Keratinocyte (primary cell): ENCODE results near the gene KMT2B. TPM values are rescaled to one million over a fixed set of nuclear protein-coding genes. Genes with fewer than 3 reads are reported as not detected.
A peak's percentile ranks its signal among the peaks of the same experiment; 100 is the strongest.

Experiments used
- DNase-seq: peaks from one replicate; pipeline ENCODE4 v3.0.0-alpha.2; 2011; ENCODE audit warnings: low read depth, missing footprints, low spot score
- FAIRE-seq: peaks from 2 replicates; lab custom pipeline; 2011; peaks lifted over from hg19 to GRCh38; lab: Jason Lieb, UNC
- H2AFZ ChIP-seq: 2 replicates; pipeline ENCODE4 v1.6.0; 2012; ENCODE audit warnings: low read length, control low read depth, inconsistent platforms; ENCODE audit not compliant: control insufficient read depth
- H3K27ac ChIP-seq: 2 replicates; pipeline ENCODE4 v1.5.1; 2011; ENCODE audit warnings: low read length; ENCODE audit not compliant: control insufficient read depth, insufficient read depth
- H3K27me3 ChIP-seq: 3 replicates; pipeline ENCODE4 v1.6.0; 2011; ENCODE audit warnings: low read length; ENCODE audit not compliant: control insufficient read depth, insufficient read depth; ENCODE audit errors: extremely low read depth
- H3K36me3 ChIP-seq, 2 experiments: 2 replicates in 1 of 2; 3 replicates in 1 of 2; pipeline ENCODE4 v1.5.1; 2011; ENCODE audit warnings: low read length in 2 of 2, mild to moderate bottlenecking in 1 of 2; ENCODE audit not compliant: control insufficient read depth in 2 of 2, insufficient read depth in 2 of 2; ENCODE audit errors: extremely low read depth in 1 of 2
- H3K4me1 ChIP-seq: 3 replicates; pipeline ENCODE4 v1.5.1; 2011; ENCODE audit warnings: low read length; ENCODE audit not compliant: control insufficient read depth, insufficient read depth; ENCODE audit errors: extremely low read depth
- H3K4me2 ChIP-seq: 3 replicates; pipeline ENCODE4 v1.6.0; 2011; ENCODE audit warnings: low read depth, low read length; ENCODE audit not compliant: control insufficient read depth, insufficient read depth; ENCODE audit errors: extremely low read depth
- H3K4me3 ChIP-seq, 3 experiments: fragments of 200-600 bp in 1 of 3; sonication (generic) in 1 of 3; 2 replicates in 2 of 3; 3 replicates in 1 of 3; pipeline ENCODE4 v1.5.1; 2011 to 2016; ENCODE audit warnings: low read length in 3 of 3, mild to moderate bottlenecking in 3 of 3, control low read depth in 2 of 3, inconsistent platforms in 1 of 3, low read depth in 1 of 3, mixed read lengths in 1 of 3, mixed run types in 1 of 3, moderate library complexity in 1 of 3; ENCODE audit not compliant: control insufficient read depth in 2 of 3, insufficient read depth in 2 of 3; ENCODE audit errors: extremely low read depth in 1 of 3
- H3K79me2 ChIP-seq: 2 replicates; pipeline ENCODE4 v1.6.0; 2012; ENCODE audit warnings: low read length; ENCODE audit not compliant: control insufficient read depth, insufficient read depth
- H3K9ac ChIP-seq: 3 replicates; pipeline ENCODE4 v1.6.0; 2011; ENCODE audit warnings: low read length; ENCODE audit not compliant: control insufficient read depth, insufficient read depth; ENCODE audit errors: extremely low read depth
- H3K9me1 ChIP-seq: 3 replicates; pipeline ENCODE4 v1.6.0; 2011; ENCODE audit warnings: low read length; ENCODE audit not compliant: control insufficient read depth, insufficient read depth; ENCODE audit errors: extremely low read depth
- H3K9me3 ChIP-seq: 2 replicates; pipeline ENCODE4 v1.5.1; 2012; ENCODE audit warnings: low read depth, low read length; ENCODE audit not compliant: control insufficient read depth
- H4K20me1 ChIP-seq: 3 replicates; pipeline ENCODE4 v1.6.0; 2011; ENCODE audit warnings: low read length; ENCODE audit not compliant: control insufficient read depth, insufficient read depth; ENCODE audit errors: extremely low read depth
- CTCF ChIP-seq, 3 experiments: IDR thresholded peaks in 1 of 3; conservative IDR thresholded peaks in 1 of 3; optimal IDR thresholded peaks in 1 of 3; 2 replicates in 2 of 3; 3 replicates in 1 of 3; pipeline versions ENCODE3 to v1.5.1; 2011; ENCODE audit warnings: low read length in 3 of 3, mild to moderate bottlenecking in 3 of 3, moderate library complexity in 2 of 3, control low read depth in 1 of 3, inconsistent platforms in 1 of 3; ENCODE audit not compliant: insufficient read depth in 2 of 3; ENCODE audit errors: extremely low read depth in 1 of 3
- EZH2 ChIP-seq: IDR thresholded peaks from one replicate; pipeline ENCODE4 v1.6.1; 2012; ENCODE audit warnings: inconsistent platforms, mild to moderate bottlenecking, low read length, moderate library complexity
- dilution Hi-C: fragments of 300-500 bp; cut with MboI; formaldehyde crosslinking; loops from one replicate; pipeline ENCODE4 v1.7.0; 2020; ENCODE audit warnings: low sequenced_read_pairs; ENCODE audit not compliant: extremely low pct_ligation_motif_present
- polyA plus RNA-seq, 5 experiments: library from polyadenylated mRNA; depleted of rRNA in 3 of 5; stranded (reverse) in 3 of 5; stranded (forward) in 1 of 5; unstranded in 1 of 5; fragments of >200 nt; gene quantifications; 1 replicate in 1 of 5; 2 replicates in 3 of 5; 3 replicates in 1 of 5; pipeline versions ENCODE4 v1.2.1 to v1.2.3, GENCODE V29; 2011 to 2012; ENCODE audit warnings: missing spikeins in 2 of 5, low read depth in 1 of 5, low replicate concordance in 1 of 5

Gene KMT2B
- polyA plus RNA-seq, 1 donor (not counting 4 experiments of a cell fraction or from before 2014, with no cell fraction given) = 7.7 TPM

GRCh38 chr19:35715981-35716800 lies 1.6 kb upstream of the KMT2B start:
- Histone ChIP-seq H4K20me1 (peaks cover under 1% of the 10 kb centered on the region), H3K27me3 (no peaks in the 10 kb centered on the region), H3K4me1 (peaks cover 25% of the 10 kb centered on the region), H3K36me3 (peaks cover 2 to 7% of the 10 kb centered on the region in 2 experiments), H3K9ac (peak overlapping the region; percentile 79), H3K27ac (peak overlapping the region; percentile 17), H3K9me3 (no peaks in the 10 kb centered on the region), H2AFZ (peak overlapping the region; percentile 86), H3K9me1 (no peaks in the 10 kb centered on the region), H3K79me2 (peaks cover 28% of the 10 kb centered on the region), H3K4me3 (peak overlapping the region; percentile 76 to 86 (median 85)), H3K4me2 (peak overlapping the region; percentile 96)
- FAIRE-seq (no peak), DNase-seq (no peak)
- dilution Hi-C loops = no loop called here
- TF ChIP-seq EZH2 (no peak), CTCF (optimal IDR thresholded peaks at IDR 0.05 in 1 of 3, IDR thresholded peaks at IDR 0.05 in 1 of 3, conservative IDR thresholded peaks at IDR 0.05 in 1 of 3; ENCODE audit: extremely low read depth in 1 of 3, insufficient read depth in 2 of 3, low read length in 3 of 3) (no peak)

GRCh38 chr19:35716801-35717664 lies 770 bp upstream of the KMT2B start:
- Histone ChIP-seq H3K27me3 (no peaks in the 10 kb centered on the region), H3K36me3 (peaks cover 6 to 12% of the 10 kb centered on the region in 2 experiments), H3K9me1 (no peaks in the 10 kb centered on the region), H3K4me3 (peak overlapping the region; percentile 76 to 86 (median 85)), H3K9me3 (no peaks in the 10 kb centered on the region), H2AFZ (peak overlapping the region; percentile 86), H3K79me2 (peaks cover 34% of the 10 kb centered on the region), H4K20me1 (peaks cover 4% of the 10 kb centered on the region), H3K4me2 (peak overlapping the region; percentile 96), H3K9ac (peak overlapping the region; percentile 79), H3K4me1 (peaks cover 22% of the 10 kb centered on the region), H3K27ac (peak overlapping the region; percentile 52)
- dilution Hi-C loops = no loop called here
- FAIRE-seq (peak; percentile 74), DNase-seq (peak; percentile 69)
- TF ChIP-seq CTCF (optimal IDR thresholded peaks at IDR 0.05 in 1 of 3, IDR thresholded peaks at IDR 0.05 in 1 of 3, conservative IDR thresholded peaks at IDR 0.05 in 1 of 3; ENCODE audit: extremely low read depth in 1 of 3, insufficient read depth in 2 of 3, low read length in 3 of 3) = peak; percentile 71 to 84 (median 82)
- TF ChIP-seq EZH2 = no peak
